ENCODE measurements around the gene C9. TPM values are rescaled to one million over a fixed set of nuclear protein-coding genes. Genes with fewer than 3 reads are reported as not detected.
"Not testable (repeated sequence)": the region's sequence is repeated elsewhere in the genome, so short reads cannot be mapped to it uniquely, and the experiment has no call there.

The C9 gene
- total RNA-seq, 2 donors from 2014 or later = not detected

DNA sequence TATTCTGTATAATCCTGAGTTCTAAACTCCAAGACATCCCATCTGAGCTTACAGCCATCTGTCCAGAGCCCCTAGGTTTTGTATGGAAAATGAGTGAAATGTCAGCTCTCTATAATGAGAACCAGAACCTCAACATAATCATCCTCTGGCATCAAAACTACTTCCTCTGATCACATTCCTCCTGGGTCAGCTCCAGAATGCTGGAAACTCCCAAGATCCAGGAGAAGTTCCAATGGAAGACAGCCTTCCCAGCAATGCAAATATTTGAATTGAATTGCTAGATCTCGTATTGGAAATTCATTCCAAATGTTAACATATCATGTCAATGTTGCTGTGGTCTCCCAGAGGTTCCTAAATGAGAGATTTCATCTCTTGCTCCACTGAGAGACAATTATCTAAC is 23.8 kb downstream of the C9 start:
- no peak overlapping the region for H3K27ac Mint-ChIP-seq
- H3K4me1 Mint-ChIP-seq (ENCODE audit: low read depth) = peaks cover 10% of the 10 kb centered on the region
- no peak overlapping the region for H3K4me3 Mint-ChIP-seq
- no peak for ATAC-seq (replicated peaks in 1 of 2)
- no peak for DNase-seq
- H3K36me3 Mint-ChIP-seq (ENCODE audit: insufficient read depth in 2 of 2) = peaks cover 0 to 3% of the 10 kb centered on the region in 2 donors
- H3K9me3 Mint-ChIP-seq = peaks cover 0 to 8% of the 10 kb centered on the region in 2 donors
- H3K27me3 Mint-ChIP-seq (ENCODE audit: low read depth) = peaks cover 25% of the 10 kb centered on the region

DNA sequence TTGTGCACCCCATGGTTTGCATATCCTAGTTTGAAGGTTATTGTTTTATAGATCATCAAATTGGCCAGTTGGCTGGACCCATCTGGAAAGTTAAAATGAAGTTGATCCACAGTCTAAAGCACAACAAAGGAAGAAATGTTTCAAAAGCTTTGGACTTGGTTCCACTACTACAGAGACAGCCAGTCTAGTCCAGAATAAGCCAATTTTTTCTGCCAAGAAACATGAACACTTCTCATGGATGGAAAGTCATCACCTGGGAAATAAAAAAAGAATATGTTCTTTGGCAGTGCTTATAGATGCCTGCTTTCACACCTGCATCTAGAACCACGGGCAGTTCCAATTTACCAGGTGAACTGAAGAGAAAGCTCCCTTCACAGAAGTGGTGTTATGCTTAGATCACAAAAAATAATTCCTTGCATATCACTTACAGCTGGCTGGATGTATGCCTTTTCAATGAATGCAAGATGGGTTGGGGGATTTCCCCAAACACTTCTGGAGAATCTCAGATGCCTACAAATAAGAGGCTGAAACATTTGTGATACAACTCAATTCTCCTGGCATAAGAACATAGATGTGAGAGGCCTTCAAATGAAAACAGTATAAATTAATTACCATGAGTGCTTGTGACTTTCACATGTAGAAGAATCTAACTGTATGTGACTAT is 26.9 kb downstream of the C9 start:
- Mint-ChIP-seq H3K4me1 (ENCODE audit: low read depth) (peaks cover 10% of the 10 kb centered on the region), H3K27ac (no peak overlapping the region), H3K36me3 (ENCODE audit: insufficient read depth in 2 of 2) (no peaks in the 10 kb centered on the region), H3K9me3 (no peaks in the 10 kb centered on the region), H3K4me3 (no peak overlapping the region), H3K27me3 (ENCODE audit: low read depth) (peaks cover 15% of the 10 kb centered on the region)
- no peak for DNase-seq
- no peak for ATAC-seq (replicated peaks in 1 of 2)

DNA sequence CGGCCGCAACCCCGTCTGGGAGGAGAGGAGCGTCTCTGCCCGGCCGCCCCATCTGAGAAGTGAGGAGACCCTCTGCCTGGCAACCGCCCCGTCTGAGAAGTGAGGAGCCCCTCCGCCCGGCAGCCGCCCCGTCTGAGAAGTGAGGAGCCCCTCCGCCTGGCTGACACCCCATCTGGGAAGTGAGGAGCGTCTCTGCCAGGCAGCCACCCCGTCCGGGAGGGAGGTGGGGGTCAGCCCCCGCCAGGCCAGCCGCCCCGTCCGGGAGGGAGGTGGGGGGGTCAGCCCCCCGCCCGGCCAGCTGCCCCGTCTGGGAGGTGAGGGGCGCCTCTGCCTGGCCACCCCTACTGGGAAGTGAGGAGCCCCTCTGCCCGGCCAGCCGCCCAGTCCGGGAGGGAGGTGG is 30.0 kb downstream of the C9 start:
- H3K4me1 Mint-ChIP-seq (ENCODE audit: low read depth) = peaks cover 10% of the 10 kb centered on the region
- not testable (repeated sequence) for H3K27me3 Mint-ChIP-seq (ENCODE audit: low read depth); H3K27ac Mint-ChIP-seq; H3K9me3 Mint-ChIP-seq; ATAC-seq (replicated peaks in 1 of 2); H3K36me3 Mint-ChIP-seq (ENCODE audit: insufficient read depth in 2 of 2); H3K4me3 Mint-ChIP-seq; DNase-seq

DNA sequence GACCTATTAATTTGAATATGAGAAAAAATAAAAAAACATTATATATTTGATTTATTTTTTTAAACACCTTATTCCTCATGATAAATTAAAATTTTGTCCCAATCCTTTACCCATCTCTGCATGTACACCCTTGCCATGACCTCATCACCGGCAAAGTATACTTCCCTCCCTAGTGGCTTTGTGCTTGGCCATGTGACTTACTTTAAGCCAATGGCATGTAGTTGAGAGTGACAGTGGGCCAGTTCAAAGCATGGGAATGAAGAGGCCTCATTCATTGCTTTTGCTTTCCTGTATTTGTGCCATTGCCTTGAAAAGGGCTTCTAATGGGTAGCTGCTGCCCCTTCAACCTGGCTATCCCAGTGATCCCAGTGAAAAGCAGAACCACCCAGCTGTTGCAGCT is 31.2 kb downstream of the C9 start:
- Mint-ChIP-seq H3K36me3 (ENCODE audit: insufficient read depth in 2 of 2) (no peaks in the 10 kb centered on the region), H3K27ac (no peak overlapping the region), H3K27me3 (ENCODE audit: low read depth) (peaks cover 7% of the 10 kb centered on the region), H3K9me3 (no peaks in the 10 kb centered on the region), H3K4me1 (ENCODE audit: low read depth) (peaks cover 9% of the 10 kb centered on the region), H3K4me3 (no peak overlapping the region)
- DNase-seq (no peak), ATAC-seq (replicated peaks in 1 of 2) (no peak)

DNA sequence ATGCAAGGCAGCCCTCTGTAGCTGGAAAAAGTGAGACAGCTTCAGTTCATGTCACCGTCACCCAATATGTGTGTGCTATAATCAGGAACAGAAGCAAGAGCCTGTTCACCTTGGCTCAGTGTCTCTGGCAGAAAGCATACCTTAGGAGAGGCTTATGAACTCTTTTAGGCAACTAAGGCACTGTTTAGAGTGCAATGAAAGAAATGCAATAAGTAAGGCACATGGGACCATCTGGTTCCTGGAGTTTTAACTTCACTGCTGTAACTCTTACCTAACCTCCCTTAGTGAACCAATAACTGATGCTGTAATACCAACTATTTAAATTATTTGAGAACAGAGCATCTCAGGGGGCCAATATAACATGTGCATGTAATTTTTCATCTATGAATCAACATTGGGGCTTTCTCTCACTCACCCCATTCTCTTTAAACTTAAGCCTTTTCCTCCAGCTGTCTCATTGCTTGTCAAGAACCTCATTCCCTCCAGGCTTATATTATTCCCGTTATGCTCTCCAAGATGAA is 32.4 kb downstream of the C9 start:
- Mint-ChIP-seq H3K9me3 (no peaks in the 10 kb centered on the region), H3K27ac (no peak overlapping the region), H3K36me3 (ENCODE audit: insufficient read depth in 2 of 2) (no peaks in the 10 kb centered on the region), H3K27me3 (ENCODE audit: low read depth) (peaks cover 7% of the 10 kb centered on the region), H3K4me3 (no peak overlapping the region), H3K4me1 (ENCODE audit: low read depth) (no peaks in the 10 kb centered on the region)
- DNase-seq (no peak), ATAC-seq (replicated peaks in 1 of 2) (no peak)

DNA sequence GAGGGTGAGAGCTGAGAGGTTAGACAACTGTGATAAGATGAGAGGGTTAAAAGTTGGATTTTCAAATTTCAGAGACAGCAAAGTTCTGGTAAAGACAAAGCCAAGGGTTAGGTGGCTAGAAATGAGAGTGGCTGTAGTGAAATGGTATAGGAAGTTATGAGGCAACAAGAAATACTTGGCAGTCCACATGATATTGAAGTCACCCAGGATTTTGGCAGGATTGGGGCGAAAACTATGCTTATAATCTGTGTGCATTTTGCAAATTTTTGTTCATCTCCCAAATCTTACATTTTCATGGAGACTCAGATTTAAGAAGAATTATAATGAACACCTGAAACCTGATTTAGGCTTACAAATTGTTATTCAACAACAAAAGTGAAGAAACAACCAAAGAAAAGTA is 35.6 kb downstream of the C9 start:
- DNase-seq (no peak), ATAC-seq (replicated peaks in 1 of 2) (no peak)
- Mint-ChIP-seq H3K36me3 (ENCODE audit: insufficient read depth in 2 of 2) (no peaks in the 10 kb centered on the region), H3K4me3 (no peak overlapping the region), H3K4me1 (ENCODE audit: low read depth) (no peaks in the 10 kb centered on the region), H3K27ac (no peak overlapping the region), H3K9me3 (no peaks in the 10 kb centered on the region), H3K27me3 (ENCODE audit: low read depth) (no peaks in the 10 kb centered on the region)

DNA sequence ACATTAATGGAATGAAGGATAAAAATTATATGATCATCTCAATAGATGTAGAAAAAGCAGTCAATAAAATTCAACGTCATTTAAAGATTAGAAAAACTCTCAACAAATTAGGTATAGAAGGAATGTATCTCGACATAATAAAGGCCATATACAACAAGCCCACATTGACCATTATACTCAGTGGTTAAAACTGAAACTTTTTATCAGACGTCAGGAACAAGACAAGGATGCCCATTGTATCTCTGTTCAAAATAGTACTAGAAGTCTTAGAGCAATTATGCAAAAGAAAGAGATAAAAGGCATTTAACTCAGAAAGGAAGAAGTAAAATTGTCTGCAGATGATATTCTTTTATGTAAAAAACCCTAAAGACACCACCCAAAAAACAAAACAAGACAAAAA is 40.8 kb downstream of the C9 start:
- Mint-ChIP-seq H3K4me3 (no peak overlapping the region), H3K4me1 (ENCODE audit: low read depth) (no peaks in the 10 kb centered on the region), H3K27ac (no peak overlapping the region), H3K9me3 (peaks cover 2 to 7% of the 10 kb centered on the region in 2 donors), H3K36me3 (ENCODE audit: insufficient read depth in 2 of 2) (peaks cover 0 to 4% of the 10 kb centered on the region in 2 donors), H3K27me3 (ENCODE audit: low read depth) (no peaks in the 10 kb centered on the region)
- DNase-seq = no peak
- ATAC-seq (replicated peaks in 1 of 2) = no peak

DNA sequence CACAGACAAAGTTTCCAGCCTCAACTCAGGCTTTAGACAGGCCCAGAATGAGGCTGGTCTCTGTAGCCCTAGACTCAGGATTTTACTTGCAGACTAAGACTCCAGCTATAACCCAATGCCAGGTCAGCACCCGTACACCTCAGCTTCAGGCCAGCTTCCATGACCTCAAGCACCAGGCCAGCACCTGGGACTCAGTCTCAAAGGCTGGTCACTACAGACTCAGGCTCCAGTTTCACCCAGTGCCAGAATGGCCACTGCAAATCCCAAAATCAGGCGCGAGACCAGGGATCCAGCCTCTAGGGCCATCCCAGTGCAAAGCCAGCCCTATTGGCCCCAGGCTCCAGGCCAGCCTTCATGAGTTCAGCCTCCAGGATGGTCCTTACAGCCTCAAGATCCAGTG is 44.9 kb downstream of the C9 start:
- Mint-ChIP-seq H3K36me3 (ENCODE audit: insufficient read depth in 2 of 2) (peaks cover 0 to 4% of the 10 kb centered on the region in 2 donors), H3K9me3 (peaks cover 2 to 7% of the 10 kb centered on the region in 2 donors), H3K4me1 (ENCODE audit: low read depth) (no peaks in the 10 kb centered on the region), H3K4me3 (no peak overlapping the region), H3K27me3 (ENCODE audit: low read depth) (no peaks in the 10 kb centered on the region), H3K27ac (no peak overlapping the region)
- no peak for ATAC-seq (replicated peaks in 1 of 2)
- DNase-seq = no peak

DNA sequence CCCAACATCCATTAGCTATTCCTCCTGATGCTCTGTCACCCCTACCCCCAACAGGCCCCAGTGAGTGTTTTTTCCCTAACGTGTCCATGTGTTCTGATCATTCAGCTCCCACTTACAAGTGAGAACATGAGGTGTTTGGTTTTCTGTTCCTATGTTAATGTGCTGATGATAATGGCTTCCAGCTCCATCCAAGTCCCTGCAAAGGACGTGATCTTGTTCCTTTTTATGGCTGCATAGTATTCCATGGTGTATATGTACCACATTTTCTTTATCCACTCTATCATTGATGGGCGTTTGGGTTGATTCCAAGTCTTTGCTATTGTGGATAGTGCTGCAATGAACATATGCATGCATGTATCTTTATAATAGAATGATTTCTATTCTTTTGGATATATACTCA is 47.8 kb downstream of the C9 start:
- H3K27me3 Mint-ChIP-seq (ENCODE audit: low read depth); ATAC-seq (replicated peaks in 1 of 2); DNase-seq; H3K4me1 Mint-ChIP-seq (ENCODE audit: low read depth); H3K9me3 Mint-ChIP-seq; H3K36me3 Mint-ChIP-seq (ENCODE audit: insufficient read depth in 2 of 2); H3K4me3 Mint-ChIP-seq; H3K27ac Mint-ChIP-seq: not testable (repeated sequence)

DNA sequence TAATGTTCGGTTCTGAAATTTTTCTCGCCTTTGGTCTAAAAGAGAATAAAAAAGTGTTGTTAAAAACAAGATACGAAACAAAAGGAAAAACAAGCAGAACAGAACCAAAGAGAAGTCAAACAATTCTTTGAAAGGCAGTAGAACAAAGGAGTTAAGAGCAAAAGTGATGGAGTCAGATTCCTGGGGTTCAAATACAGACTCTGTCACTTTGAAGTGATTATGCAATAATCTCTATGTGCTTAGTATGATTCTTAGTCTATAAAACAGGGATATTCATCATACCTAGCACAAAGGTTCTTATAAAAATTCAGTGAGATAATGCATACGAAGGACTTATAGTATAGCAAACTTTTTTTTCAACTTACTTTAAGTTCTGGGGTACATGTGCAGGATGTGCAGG is 48.3 kb downstream of the C9 start:
- no peak for DNase-seq
- H3K4me1 Mint-ChIP-seq (ENCODE audit: low read depth) = no peaks in the 10 kb centered on the region
- no peak for ATAC-seq (replicated peaks in 1 of 2)
- no peak overlapping the region for H3K27ac Mint-ChIP-seq
- peaks cover 2 to 7% of the 10 kb centered on the region in 2 donors for H3K9me3 Mint-ChIP-seq
- peaks cover 4% of the 10 kb centered on the region for H3K27me3 Mint-ChIP-seq (ENCODE audit: low read depth)
- H3K36me3 Mint-ChIP-seq (ENCODE audit: insufficient read depth in 2 of 2) = peaks cover 0 to 4% of the 10 kb centered on the region in 2 donors
- H3K4me3 Mint-ChIP-seq = no peak overlapping the region

DNA sequence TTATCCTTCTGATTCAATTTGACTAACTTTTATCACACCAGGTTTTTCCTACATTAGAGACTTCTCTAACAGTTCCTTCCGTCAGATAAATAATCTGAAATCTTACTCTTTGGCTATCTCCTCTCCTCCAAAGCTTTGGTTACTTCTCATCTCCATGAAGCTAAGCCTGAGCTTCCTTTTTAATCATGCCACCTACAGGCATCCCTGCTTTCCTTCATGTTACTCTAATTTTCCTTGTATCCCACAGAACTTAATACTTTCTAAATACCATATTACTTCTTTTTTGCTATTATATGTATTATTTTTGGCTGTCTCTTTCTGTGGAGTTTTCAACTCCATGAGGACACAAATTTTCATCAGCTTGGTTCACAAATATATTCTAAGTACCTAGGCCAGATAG is 49.7 kb downstream of the C9 start:
- no peaks in the 10 kb centered on the region for H3K9me3 Mint-ChIP-seq
- peaks cover 13% of the 10 kb centered on the region for H3K27me3 Mint-ChIP-seq (ENCODE audit: low read depth)
- ATAC-seq (replicated peaks in 1 of 2) = no peak
- no peaks in the 10 kb centered on the region for H3K4me1 Mint-ChIP-seq (ENCODE audit: low read depth)
- no peaks in the 10 kb centered on the region for H3K36me3 Mint-ChIP-seq (ENCODE audit: insufficient read depth in 2 of 2)
- H3K27ac Mint-ChIP-seq = no peak overlapping the region
- no peak overlapping the region for H3K4me3 Mint-ChIP-seq
- DNase-seq = no peak

DNA sequence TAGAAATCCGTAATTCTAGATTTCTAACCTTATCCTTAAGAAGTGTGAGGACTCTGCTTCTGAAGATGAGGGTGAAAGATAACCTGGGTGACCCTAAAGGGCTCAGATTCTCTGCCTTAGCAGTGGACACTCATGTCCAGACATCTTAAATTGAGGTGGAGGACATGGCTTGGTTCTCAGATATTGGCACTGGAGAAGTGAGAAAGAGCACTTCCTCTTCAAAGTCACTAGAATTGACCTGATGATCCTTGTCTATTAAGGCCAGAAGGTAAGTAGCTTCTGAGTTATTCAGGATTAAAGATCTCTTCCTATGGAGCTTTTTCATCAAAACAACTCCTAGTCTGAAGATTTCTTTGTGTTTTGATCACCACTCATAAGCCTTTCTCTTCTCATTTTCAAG is 54.8 kb downstream of the C9 start:
- Mint-ChIP-seq H3K27ac (no peak overlapping the region), H3K27me3 (ENCODE audit: low read depth) (peaks cover 13% of the 10 kb centered on the region), H3K36me3 (ENCODE audit: insufficient read depth in 2 of 2) (no peaks in the 10 kb centered on the region), H3K4me1 (ENCODE audit: low read depth) (no peaks in the 10 kb centered on the region), H3K9me3 (no peaks in the 10 kb centered on the region), H3K4me3 (no peak overlapping the region)
- ATAC-seq (replicated peaks in 1 of 2) = no peak
- no peak for DNase-seq

DNA sequence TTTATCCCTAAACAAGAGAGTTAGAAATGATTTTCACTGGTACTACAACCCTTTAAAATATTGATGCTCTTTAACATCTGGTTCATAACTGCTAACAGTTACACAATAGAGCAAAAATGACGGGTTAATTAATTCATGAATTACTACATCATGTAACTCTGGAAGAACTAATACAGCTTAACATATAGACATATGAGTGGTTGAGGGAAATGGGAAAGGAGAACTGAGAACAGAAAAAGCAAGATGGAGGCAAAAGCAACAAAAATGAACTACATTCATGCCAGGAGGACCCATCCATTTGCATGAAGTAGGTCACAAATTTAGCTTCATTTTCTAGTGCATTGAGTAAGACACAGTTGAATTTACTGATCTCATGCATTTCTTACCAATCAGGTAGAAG is 61.8 kb downstream of the C9 start:
- no peak for DNase-seq
- Mint-ChIP-seq H3K9me3 (peaks cover 2 to 3% of the 10 kb centered on the region in 2 donors), H3K27ac (no peak overlapping the region), H3K4me3 (no peak overlapping the region), H3K4me1 (ENCODE audit: low read depth) (no peaks in the 10 kb centered on the region), H3K27me3 (ENCODE audit: low read depth) (no peaks in the 10 kb centered on the region), H3K36me3 (ENCODE audit: insufficient read depth in 2 of 2) (peaks cover 0 to 7% of the 10 kb centered on the region in 2 donors)
- no peak for ATAC-seq (replicated peaks in 1 of 2)

DNA sequence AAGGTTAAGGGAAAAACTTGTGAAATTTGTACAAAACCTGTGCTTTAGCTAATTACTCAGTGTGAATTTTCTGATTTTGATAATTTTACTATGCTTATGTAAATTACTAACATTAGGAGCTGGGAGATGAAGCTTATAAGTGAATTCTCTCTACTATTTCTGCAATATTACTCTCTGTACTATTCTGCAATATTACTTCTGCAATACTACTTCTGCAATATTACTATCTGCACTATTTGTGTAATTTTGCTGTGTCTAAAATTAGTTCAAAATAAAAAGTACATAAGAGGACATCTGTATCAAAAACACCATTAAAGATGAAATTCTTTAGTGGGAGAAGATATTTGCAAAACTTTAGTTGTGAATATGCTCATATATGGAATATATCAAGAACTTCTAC is 62.9 kb downstream of the C9 start:
- H3K4me3 Mint-ChIP-seq = no peak overlapping the region
- no peaks in the 10 kb centered on the region for H3K27me3 Mint-ChIP-seq (ENCODE audit: low read depth)
- H3K36me3 Mint-ChIP-seq (ENCODE audit: insufficient read depth in 2 of 2) = peaks cover 0 to 7% of the 10 kb centered on the region in 2 donors
- ATAC-seq (replicated peaks in 1 of 2) = no peak
- H3K9me3 Mint-ChIP-seq = peaks cover 2 to 3% of the 10 kb centered on the region in 2 donors
- no peak overlapping the region for H3K27ac Mint-ChIP-seq
- DNase-seq = no peak
- H3K4me1 Mint-ChIP-seq (ENCODE audit: low read depth) = no peaks in the 10 kb centered on the region
